ENCODE results near the gene PSMD3. TPM values are rescaled to one million over a fixed set of nuclear protein-coding genes. Genes with fewer than 3 reads are reported as not detected.

The PSMD3 gene
- total and polyA plus RNA-seq, 2 experiments from 2014 or later: 92.1 to 114 TPM

- H3K4me1 ChIP-seq (ENCODE audit: insufficient read depth): peaks cover 9% of the 10 kb centered on the region
- 42% methylated on average over 7 of the region's 8 CpGs for WGBS (ENCODE audit: low lambda C conversion rate, missing lambda C conversion rate)
- H3K36me3 ChIP-seq (replicated peaks; ENCODE audit: insufficient read depth, low read depth): no peaks in the 10 kb centered on the region
- H4K20me1 ChIP-seq (ENCODE audit: insufficient read depth, poor library complexity, severe bottlenecking): no peaks in the 10 kb centered on the region
- H2AFZ ChIP-seq: no peak overlapping the region
- no peak overlapping the region for H3K4me3 ChIP-seq
- H3K27me3 ChIP-seq: no peaks in the 10 kb centered on the region
- H3K9me3 ChIP-seq (ENCODE audit: low read depth): no peaks in the 10 kb centered on the region
- peak overlapping the region; percentile 23 for H3K27ac ChIP-seq
- TF ChIP-seq EZH2 (IDR thresholded peaks at IDR 0.05; ENCODE audit: borderline replicate concordance) (no peak), EZH2phosphoT487 (IDR thresholded peaks at IDR 0.05; ENCODE audit: low read depth, severe bottlenecking, unreplicated experiment) (no peak)
- TF ChIP-seq, protein P1, sequence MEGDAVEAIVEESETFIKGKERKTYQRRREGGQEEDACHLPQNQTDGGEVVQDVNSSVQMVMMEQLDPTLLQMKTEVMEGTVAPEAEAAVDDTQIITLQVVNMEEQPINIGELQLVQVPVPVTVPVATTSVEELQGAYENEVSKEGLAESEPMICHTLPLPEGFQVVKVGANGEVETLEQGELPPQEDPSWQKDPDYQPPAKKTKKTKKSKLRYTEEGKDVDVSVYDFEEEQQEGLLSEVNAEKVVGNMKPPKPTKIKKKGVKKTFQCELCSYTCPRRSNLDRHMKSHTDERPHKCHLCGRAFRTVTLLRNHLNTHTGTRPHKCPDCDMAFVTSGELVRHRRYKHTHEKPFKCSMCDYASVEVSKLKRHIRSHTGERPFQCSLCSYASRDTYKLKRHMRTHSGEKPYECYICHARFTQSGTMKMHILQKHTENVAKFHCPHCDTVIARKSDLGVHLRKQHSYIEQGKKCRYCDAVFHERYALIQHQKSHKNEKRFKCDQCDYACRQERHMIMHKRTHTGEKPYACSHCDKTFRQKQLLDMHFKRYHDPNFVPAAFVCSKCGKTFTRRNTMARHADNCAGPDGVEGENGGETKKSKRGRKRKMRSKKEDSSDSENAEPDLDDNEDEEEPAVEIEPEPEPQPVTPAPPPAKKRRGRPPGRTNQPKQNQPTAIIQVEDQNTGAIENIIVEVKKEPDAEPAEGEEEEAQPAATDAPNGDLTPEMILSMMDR (IDR thresholded peaks at IDR 0.05; ENCODE audit: poor library complexity): no peak
- DNase-seq (ENCODE audit: low spot score): peak; percentile 35
- no peak overlapping the region for H3K4me2 ChIP-seq
- H3K79me2 ChIP-seq: no peaks in the 10 kb centered on the region
- no peaks in the 10 kb centered on the region for H3K9me2 ChIP-seq (replicated peaks; ENCODE audit: insufficient read depth)
Measured at GRCh38 chr17:39960524-39961041, 20.0 kb upstream of the PSMD3 start.

DNA sequence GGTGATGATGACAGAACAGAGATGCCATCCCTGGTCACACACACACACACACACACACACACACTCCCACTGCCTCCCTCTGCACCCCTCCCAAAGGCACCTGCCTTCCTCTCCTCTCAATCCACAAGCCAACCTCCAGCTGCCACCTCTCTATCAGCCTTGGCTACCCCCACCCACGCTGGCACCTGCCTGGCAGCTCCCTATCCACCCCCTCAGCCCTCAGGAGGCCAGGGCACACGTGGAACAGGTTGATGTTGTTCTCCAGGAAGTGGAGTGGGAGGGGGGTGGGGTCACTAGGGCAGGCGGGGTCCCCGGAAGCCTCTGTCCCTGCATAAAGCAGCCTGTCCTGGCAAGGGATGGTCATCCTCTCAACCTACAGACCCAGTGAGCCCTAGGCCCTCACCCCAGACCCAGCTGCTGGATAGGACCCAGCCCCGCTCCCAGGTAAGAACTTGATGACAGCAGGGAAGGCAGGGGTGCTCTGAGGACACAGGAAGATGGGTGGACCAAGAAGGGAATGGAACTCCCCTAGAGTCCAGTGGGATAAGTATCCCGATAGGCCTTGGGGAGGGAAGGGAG, 17.9 kb upstream of the PSMD3 start, which contains the start of gene GSDMA:
GSDMA (plus strand) TSS at position 363 of the 579 bp plus-strand sequence. CDS start 2,684 bp downstream, outside the sequence.
- WGBS (ENCODE audit: low lambda C conversion rate, missing lambda C conversion rate): 81% methylated on average over 6 of the region's 6 CpGs
- TF ChIP-seq, protein P1 (IDR thresholded peaks at IDR 0.05; ENCODE audit: poor library complexity): no peak
- TF ChIP-seq EZH2 (IDR thresholded peaks at IDR 0.05; ENCODE audit: borderline replicate concordance) (no peak), EZH2phosphoT487 (IDR thresholded peaks at IDR 0.05; ENCODE audit: low read depth, severe bottlenecking, unreplicated experiment) (no peak)
- Histone ChIP-seq H4K20me1 (ENCODE audit: insufficient read depth, poor library complexity, severe bottlenecking) (no peaks in the 10 kb centered on the region), H3K4me1 (ENCODE audit: insufficient read depth) (peaks cover 9% of the 10 kb centered on the region), H3K4me3 (no peak within 1 kb of the TSS), H3K36me3 (replicated peaks; ENCODE audit: insufficient read depth, low read depth) (no peaks in the 10 kb centered on the region), H3K27ac (no peak within 1 kb of the TSS), H3K27me3 (no peaks in the 10 kb centered on the region), H3K79me2 (no peaks in the 10 kb centered on the region), H2AFZ (no peak within 1 kb of the TSS), H3K9me2 (replicated peaks; ENCODE audit: insufficient read depth) (no peaks in the 10 kb centered on the region), H3K9me3 (ENCODE audit: low read depth) (no peaks in the 10 kb centered on the region), H3K4me2 (no peak within 1 kb of the TSS)
- DNase-seq (ENCODE audit: low spot score): no peak

DNA sequence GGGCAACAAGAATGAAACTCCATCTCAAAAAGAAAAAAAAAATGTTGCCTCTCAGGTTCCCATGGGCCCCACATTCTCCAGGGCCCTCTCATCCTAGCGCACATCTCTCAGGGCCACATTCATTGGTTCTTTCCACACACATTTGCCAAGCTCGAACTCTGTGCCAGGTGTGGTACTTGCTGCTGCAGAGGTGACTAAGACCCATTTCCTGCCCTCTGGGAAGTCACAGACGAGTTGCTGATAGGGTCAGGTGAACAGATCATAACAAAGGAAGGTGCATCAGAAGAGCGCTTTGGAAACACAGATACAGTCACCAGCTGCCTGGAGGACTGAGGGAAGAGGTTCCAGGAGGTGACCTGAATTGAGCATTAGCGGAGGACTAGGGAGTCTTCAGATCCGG, 16.8 kb upstream of the PSMD3 start:
- H3K36me3 ChIP-seq (replicated peaks; ENCODE audit: insufficient read depth, low read depth): no peaks in the 10 kb centered on the region
- 85% methylated on average over 6 of the region's 6 CpGs for WGBS (ENCODE audit: low lambda C conversion rate, missing lambda C conversion rate)
- H3K4me3 ChIP-seq: no peak overlapping the region

More for the DNA sequence above, 16.8 kb upstream of the PSMD3 start:
- Histone ChIP-seq H3K27ac (no peak overlapping the region), H3K4me2 (no peak overlapping the region), H3K9me2 (replicated peaks; ENCODE audit: insufficient read depth) (no peaks in the 10 kb centered on the region), H4K20me1 (ENCODE audit: insufficient read depth, poor library complexity, severe bottlenecking) (no peaks in the 10 kb centered on the region), H3K9me3 (ENCODE audit: low read depth) (no peaks in the 10 kb centered on the region), H3K27me3 (no peaks in the 10 kb centered on the region), H3K4me1 (ENCODE audit: insufficient read depth) (peaks cover 9% of the 10 kb centered on the region), H2AFZ (no peak overlapping the region), H3K79me2 (no peaks in the 10 kb centered on the region)
- DNase-seq (ENCODE audit: low spot score): no peak
- no peak for TF ChIP-seq EZH2 (IDR thresholded peaks at IDR 0.05; ENCODE audit: borderline replicate concordance)
- TF ChIP-seq EZH2phosphoT487 (IDR thresholded peaks at IDR 0.05; ENCODE audit: low read depth, severe bottlenecking, unreplicated experiment): no peak
- TF ChIP-seq, protein P1 (IDR thresholded peaks at IDR 0.05; ENCODE audit: poor library complexity): no peak
